ENCODE data around the gene CDC37.

The CDC37 gene

DNA sequence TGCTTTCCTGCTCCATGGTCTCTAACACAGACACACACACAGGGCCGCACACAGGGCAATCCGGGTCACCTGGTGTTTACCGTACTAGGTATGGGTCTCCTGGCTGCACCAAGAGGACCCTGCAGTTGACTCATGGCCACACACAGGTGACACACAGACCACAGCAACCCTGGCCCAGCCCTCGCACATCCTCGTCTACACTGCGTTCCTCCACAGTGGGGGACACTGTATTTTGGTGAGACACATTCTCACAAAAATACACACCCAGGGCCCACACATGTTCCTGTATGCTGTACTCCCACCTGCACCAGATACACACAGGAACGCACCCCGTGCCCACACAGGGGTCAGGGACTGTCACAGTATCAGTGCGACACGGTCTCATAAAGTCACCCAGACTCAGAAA lies 29.8 kb upstream of the CDC37 start:
- H3K9ac ChIP-seq (ENCODE audit: insufficient read length, low read depth), result no peak overlapping the region
- no peak overlapping the region for H3K4me3 ChIP-seq (ENCODE audit: insufficient read length, low read depth)
- peaks cover 35% of the 10 kb centered on the region for H3K27me3 ChIP-seq (ENCODE audit: insufficient read depth, insufficient read length)
- no peak for DNase-seq (ENCODE audit: low read depth, low spot score)
- TF ChIP-seq ZNF274 (IDR thresholded peaks at IDR 0.05; ENCODE audit: low read depth, low read length) (no peak), YY1 (IDR thresholded peaks at IDR 0.05; ENCODE audit: insufficient read depth, insufficient read length) (no peak), SUZ12 (IDR thresholded peaks at IDR 0.05; ENCODE audit: extremely low read depth, insufficient read depth, insufficient read length) (no peak)
- H3K4me1 ChIP-seq (ENCODE audit: insufficient read depth, insufficient read length), result peaks cover 28% of the 10 kb centered on the region
- H3K36me3 ChIP-seq (ENCODE audit: insufficient read depth, insufficient read length, low read length), result no peaks in the 10 kb centered on the region
- no peaks in the 10 kb centered on the region for H3K9me3 ChIP-seq (ENCODE audit: insufficient read depth, low read length)

DNA sequence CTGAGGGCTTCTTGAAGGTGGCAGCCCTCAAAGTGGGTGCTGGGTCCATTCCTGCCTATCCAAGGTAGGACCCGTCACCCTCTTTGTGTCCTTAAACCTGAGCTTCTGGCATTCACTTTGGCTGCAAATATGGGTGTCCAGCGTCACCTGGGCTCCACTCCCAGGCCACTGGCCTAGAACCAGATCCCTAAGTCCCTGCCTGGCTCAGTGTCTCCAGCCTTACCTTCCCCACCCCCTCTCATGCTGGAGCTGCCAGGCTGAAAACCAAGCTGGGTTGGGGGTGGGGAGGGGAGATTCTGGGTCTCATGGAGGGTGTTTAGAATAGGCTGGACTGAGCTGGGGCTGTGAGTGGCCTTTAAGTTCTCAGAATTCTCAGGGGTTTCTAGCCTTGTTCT lies 29.4 kb upstream of the CDC37 start:
- Histone ChIP-seq H3K27me3 (ENCODE audit: insufficient read depth, insufficient read length) (peaks cover 37% of the 10 kb centered on the region), H3K9ac (ENCODE audit: insufficient read length, low read depth) (peak overlapping the region; percentile 59), H3K9me3 (ENCODE audit: insufficient read depth, low read length) (no peaks in the 10 kb centered on the region), H3K4me1 (ENCODE audit: insufficient read depth, insufficient read length) (peaks cover 28% of the 10 kb centered on the region), H3K4me3 (ENCODE audit: insufficient read length, low read depth) (peak overlapping the region; percentile 34), H3K36me3 (ENCODE audit: insufficient read depth, insufficient read length, low read length) (no peaks in the 10 kb centered on the region)
- no peak for DNase-seq (ENCODE audit: low read depth, low spot score)
- no peak for TF ChIP-seq ZNF274 (IDR thresholded peaks at IDR 0.05; ENCODE audit: low read depth, low read length)
- TF ChIP-seq SUZ12 (IDR thresholded peaks at IDR 0.05; ENCODE audit: extremely low read depth, insufficient read depth, insufficient read length), result no peak
- TF ChIP-seq YY1 (IDR thresholded peaks at IDR 0.05; ENCODE audit: insufficient read depth, insufficient read length), result no peak

- peaks cover 28% of the 10 kb centered on the region for H3K4me1 ChIP-seq (ENCODE audit: insufficient read depth, insufficient read length)
- DNase-seq (ENCODE audit: low read depth, low spot score), result no peak
- H3K27me3 ChIP-seq (ENCODE audit: insufficient read depth, insufficient read length), result peaks cover 43% of the 10 kb centered on the region
Observed at GRCh38 chr19:10431943-10432735, 28.8 kb upstream of the CDC37 start.

GRCh38 chr19:10431254-10431942 lies 28.1 kb upstream of the CDC37 start:
- Histone ChIP-seq H3K4me1 (ENCODE audit: insufficient read depth, insufficient read length) (peaks cover 28% of the 10 kb centered on the region), H3K4me3 (ENCODE audit: insufficient read length, low read depth) (peak overlapping the region; percentile 27), H3K9ac (ENCODE audit: insufficient read length, low read depth) (no peak overlapping the region), H3K36me3 (ENCODE audit: insufficient read depth, insufficient read length, low read length) (no peaks in the 10 kb centered on the region), H3K27me3 (ENCODE audit: insufficient read depth, insufficient read length) (peaks cover 44% of the 10 kb centered on the region), H3K9me3 (ENCODE audit: insufficient read depth, low read length) (no peaks in the 10 kb centered on the region)
- DNase-seq (ENCODE audit: low read depth, low spot score), result no peak
- TF ChIP-seq ZNF274 (IDR thresholded peaks at IDR 0.05; ENCODE audit: low read depth, low read length), result no peak

More at GRCh38 chr19:10431943-10432735, 28.8 kb upstream of the CDC37 start:
- Histone ChIP-seq H3K9ac (ENCODE audit: insufficient read length, low read depth) (peak overlapping the region; percentile 59), H3K4me3 (ENCODE audit: insufficient read length, low read depth) (peak overlapping the region; percentile 34), H3K9me3 (ENCODE audit: insufficient read depth, low read length) (no peaks in the 10 kb centered on the region), H3K36me3 (ENCODE audit: insufficient read depth, insufficient read length, low read length) (no peaks in the 10 kb centered on the region)
- no peak for TF ChIP-seq YY1 (IDR thresholded peaks at IDR 0.05; ENCODE audit: insufficient read depth, insufficient read length)
- no peak for TF ChIP-seq SUZ12 (IDR thresholded peaks at IDR 0.05; ENCODE audit: extremely low read depth, insufficient read depth, insufficient read length)
- TF ChIP-seq ZNF274 (IDR thresholded peaks at IDR 0.05; ENCODE audit: low read depth, low read length), result no peak

- H3K27me3 ChIP-seq (ENCODE audit: insufficient read depth, insufficient read length), result peaks cover 44% of the 10 kb centered on the region
- H3K9me3 ChIP-seq (ENCODE audit: insufficient read depth, low read length), result no peaks in the 10 kb centered on the region
- H3K36me3 ChIP-seq (ENCODE audit: insufficient read depth, insufficient read length, low read length), result no peaks in the 10 kb centered on the region
- peaks cover 23% of the 10 kb centered on the region for H3K4me1 ChIP-seq (ENCODE audit: insufficient read depth, insufficient read length)
- TF ChIP-seq ZNF274 (IDR thresholded peaks at IDR 0.05; ENCODE audit: low read depth, low read length) (no peak), YY1 (IDR thresholded peaks at IDR 0.05; ENCODE audit: insufficient read depth, insufficient read length) (no peak), SUZ12 (IDR thresholded peaks at IDR 0.05; ENCODE audit: extremely low read depth, insufficient read depth, insufficient read length) (no peak)
- peak overlapping the region; percentile 81 for H3K9ac ChIP-seq (ENCODE audit: insufficient read length, low read depth)
- peak overlapping the region; percentile 27 for H3K4me3 ChIP-seq (ENCODE audit: insufficient read length, low read depth)
- no peak for DNase-seq (ENCODE audit: low read depth, low spot score)
Observed at GRCh38 chr19:10430505-10431253, 27.3 kb upstream of the CDC37 start.

DNA sequence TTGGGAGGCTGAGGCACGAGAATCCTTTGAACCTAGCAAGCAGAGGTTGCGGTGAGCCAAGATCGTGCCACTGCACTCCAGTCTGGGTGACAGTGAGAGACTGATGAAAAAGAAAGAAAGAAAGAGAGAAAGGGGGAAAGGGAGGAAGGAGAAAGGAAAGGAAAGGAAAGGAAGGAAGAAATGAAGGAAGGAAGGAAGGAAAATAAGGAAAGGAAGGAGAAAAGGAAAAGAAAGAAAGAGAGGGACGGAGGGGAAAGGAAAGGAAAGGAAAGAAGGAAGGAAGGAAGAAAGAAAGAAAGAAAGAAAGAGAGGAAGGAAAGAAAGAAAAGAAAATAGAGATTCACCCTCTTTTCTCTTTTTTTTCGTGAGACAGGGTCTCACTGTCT lies 25.6 kb upstream of the CDC37 start:
- TF ChIP-seq SUZ12 (IDR thresholded peaks at IDR 0.05; ENCODE audit: extremely low read depth, insufficient read depth, insufficient read length), result no peak
- TF ChIP-seq ZNF274 (IDR thresholded peaks at IDR 0.05; ENCODE audit: low read depth, low read length), result no peak
- no peak for TF ChIP-seq YY1 (IDR thresholded peaks at IDR 0.05; ENCODE audit: insufficient read depth, insufficient read length)
- Histone ChIP-seq H3K9ac (ENCODE audit: insufficient read length, low read depth) (no peak overlapping the region), H3K4me3 (ENCODE audit: insufficient read length, low read depth) (no peak overlapping the region), H3K9me3 (ENCODE audit: insufficient read depth, low read length) (no peaks in the 10 kb centered on the region), H3K27me3 (ENCODE audit: insufficient read depth, insufficient read length) (peaks cover 60% of the 10 kb centered on the region), H3K36me3 (ENCODE audit: insufficient read depth, insufficient read length, low read length) (no peaks in the 10 kb centered on the region), H3K4me1 (ENCODE audit: insufficient read depth, insufficient read length) (peaks cover 21% of the 10 kb centered on the region)
- DNase-seq (ENCODE audit: low read depth, low spot score), result no peak

DNA sequence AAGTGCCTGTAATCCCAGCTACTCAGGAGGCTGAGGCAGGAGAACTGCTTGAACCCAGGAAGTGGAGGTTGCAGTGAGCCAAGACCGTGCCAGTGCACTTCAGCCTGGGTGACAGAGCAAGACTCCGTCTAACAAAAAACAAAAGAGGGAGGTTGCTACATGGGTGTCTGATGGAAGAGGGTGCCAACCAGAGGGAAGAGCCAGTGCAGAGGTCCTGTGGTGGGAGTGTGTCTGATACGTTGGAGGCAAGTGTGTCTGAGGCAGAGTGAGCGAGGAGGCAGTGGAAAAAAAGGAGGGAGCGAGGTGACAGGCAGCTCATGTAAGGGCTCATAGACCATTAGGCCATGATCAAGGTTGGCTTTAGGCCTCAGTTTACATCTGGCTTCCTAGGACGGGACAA lies 23.8 kb upstream of the CDC37 start:
- Histone ChIP-seq H3K4me1 (ENCODE audit: insufficient read depth, insufficient read length) (peaks cover 12% of the 10 kb centered on the region), H3K4me3 (ENCODE audit: insufficient read length, low read depth) (no peak overlapping the region), H3K9ac (ENCODE audit: insufficient read length, low read depth) (peak overlapping the region; percentile 34), H3K9me3 (ENCODE audit: insufficient read depth, low read length) (no peaks in the 10 kb centered on the region), H3K36me3 (ENCODE audit: insufficient read depth, insufficient read length, low read length) (no peaks in the 10 kb centered on the region), H3K27me3 (ENCODE audit: insufficient read depth, insufficient read length) (peaks cover 71% of the 10 kb centered on the region)
- TF ChIP-seq YY1 (IDR thresholded peaks at IDR 0.05; ENCODE audit: insufficient read depth, insufficient read length), result no peak
- DNase-seq (ENCODE audit: low read depth, low spot score), result no peak

All from NT2/D1 (cell line).